WERI-Rb-1 (cell line): Measurements from ENCODE around the gene RAET1G.
"Not testable (repeated sequence)": the region's sequence is repeated elsewhere in the genome, so short reads cannot be mapped to it uniquely, and the experiment has no call there.

Experiments used
- DNase-seq: peaks from one replicate; pipeline ENCODE4 v3.0.0-alpha.2; 2020
- H3K27ac ChIP-seq: fragments of 250-450 bp; sonication (Bioruptor Pico); 2 replicates; pipeline ENCODE4 v1.5.1; 2020; ENCODE audit warnings: mild to moderate bottlenecking, moderate library complexity
- H3K27me3 ChIP-seq: fragments of 250-450 bp; sonication (Bioruptor Pico); 2 replicates; pipeline ENCODE4 v1.5.1; 2021; ENCODE audit warnings: mild to moderate bottlenecking, low read depth, moderate library complexity; ENCODE audit not compliant: insufficient read depth, severe bottlenecking
- H3K36me3 ChIP-seq: fragments of 250-450 bp; sonication (Bioruptor Pico); 2 replicates; pipeline ENCODE4 v1.5.1; 2020; ENCODE audit warnings: mild to moderate bottlenecking, moderate library complexity
- H3K4me3 ChIP-seq: 2 replicates; pipeline ENCODE4 v1.5.1; 2011; ENCODE audit warnings: low read depth, mild to moderate bottlenecking, control low read depth, low read length
- H3K9me3 ChIP-seq: fragments of 250-450 bp; sonication (Bioruptor Pico); 2 replicates; pipeline ENCODE4 v1.5.1; 2021; ENCODE audit warnings: mild to moderate bottlenecking, moderate library complexity; ENCODE audit not compliant: severe bottlenecking
- TF ChIP-seq, protein P1 (sequence below): IDR thresholded peaks from 2 replicates; pipeline ENCODE4 v1.5.1; 2011; ENCODE audit warnings: low read depth, mild to moderate bottlenecking, control low read depth, inconsistent platforms, low read length

RAET1G gene

DNA sequence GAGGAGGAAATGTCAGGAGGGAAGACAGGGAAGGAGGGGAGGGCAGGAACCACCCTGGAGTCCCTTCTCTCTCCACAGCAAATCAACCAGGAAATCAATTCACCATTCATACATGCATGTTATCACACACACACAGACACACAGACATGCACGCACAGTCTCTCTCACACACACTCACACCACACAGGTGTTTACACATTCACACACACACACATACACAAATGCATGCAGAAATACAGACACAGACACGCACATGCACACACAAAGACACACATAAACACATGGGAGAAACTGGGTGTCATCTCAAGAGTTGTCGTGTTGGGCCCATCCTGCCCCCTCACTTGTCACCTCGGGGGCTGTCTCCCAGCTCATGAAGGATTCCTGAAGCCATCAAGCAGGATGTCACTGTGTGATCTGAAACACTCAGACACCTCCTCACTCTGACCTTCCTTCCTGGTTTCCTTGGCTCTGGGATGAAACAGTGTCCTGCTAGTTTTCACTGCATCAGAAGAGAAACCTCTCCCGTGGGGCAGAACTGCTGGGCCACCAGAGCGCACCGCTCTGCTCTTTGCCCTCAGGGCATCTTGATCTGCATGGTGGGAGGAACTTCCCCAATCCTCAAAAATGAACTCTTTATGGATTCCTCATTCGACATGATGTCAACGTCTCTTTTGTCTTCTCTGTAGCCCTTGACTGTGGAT is 9.2 kb downstream of the RAET1G start:
- Histone ChIP-seq H3K4me3 (no peak overlapping the region), H3K27ac (no peak overlapping the region), H3K9me3 (peaks cover 4% of the 10 kb centered on the region), H3K27me3 (peaks cover 18% of the 10 kb centered on the region), H3K36me3 (no peaks in the 10 kb centered on the region)
- TF ChIP-seq, protein P1, sequence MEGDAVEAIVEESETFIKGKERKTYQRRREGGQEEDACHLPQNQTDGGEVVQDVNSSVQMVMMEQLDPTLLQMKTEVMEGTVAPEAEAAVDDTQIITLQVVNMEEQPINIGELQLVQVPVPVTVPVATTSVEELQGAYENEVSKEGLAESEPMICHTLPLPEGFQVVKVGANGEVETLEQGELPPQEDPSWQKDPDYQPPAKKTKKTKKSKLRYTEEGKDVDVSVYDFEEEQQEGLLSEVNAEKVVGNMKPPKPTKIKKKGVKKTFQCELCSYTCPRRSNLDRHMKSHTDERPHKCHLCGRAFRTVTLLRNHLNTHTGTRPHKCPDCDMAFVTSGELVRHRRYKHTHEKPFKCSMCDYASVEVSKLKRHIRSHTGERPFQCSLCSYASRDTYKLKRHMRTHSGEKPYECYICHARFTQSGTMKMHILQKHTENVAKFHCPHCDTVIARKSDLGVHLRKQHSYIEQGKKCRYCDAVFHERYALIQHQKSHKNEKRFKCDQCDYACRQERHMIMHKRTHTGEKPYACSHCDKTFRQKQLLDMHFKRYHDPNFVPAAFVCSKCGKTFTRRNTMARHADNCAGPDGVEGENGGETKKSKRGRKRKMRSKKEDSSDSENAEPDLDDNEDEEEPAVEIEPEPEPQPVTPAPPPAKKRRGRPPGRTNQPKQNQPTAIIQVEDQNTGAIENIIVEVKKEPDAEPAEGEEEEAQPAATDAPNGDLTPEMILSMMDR: no peak
- DNase-seq: no peak

DNA sequence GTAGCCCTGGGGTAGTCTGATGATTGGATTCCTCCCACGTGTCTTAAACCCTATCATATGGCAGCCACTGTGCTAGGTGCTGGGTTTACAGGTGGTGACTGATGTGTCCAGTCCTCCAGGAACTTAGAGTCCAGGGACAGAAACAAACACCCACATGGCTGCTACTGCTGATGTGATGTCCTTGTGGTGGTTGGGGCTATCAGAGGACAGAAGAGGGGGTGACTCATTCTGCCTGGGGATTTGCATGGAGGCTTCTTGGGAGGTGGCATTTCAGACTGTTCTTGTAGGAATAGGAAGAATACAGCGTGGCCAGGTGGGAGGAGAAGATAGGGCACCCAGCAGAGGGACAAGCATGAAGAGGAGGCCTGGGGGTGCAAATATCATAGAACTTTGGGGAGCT is 9.8 kb downstream of the RAET1G start:
- no peak overlapping the region for H3K4me3 ChIP-seq
- TF ChIP-seq, protein P1: no peak
- no peak for DNase-seq

DNA sequence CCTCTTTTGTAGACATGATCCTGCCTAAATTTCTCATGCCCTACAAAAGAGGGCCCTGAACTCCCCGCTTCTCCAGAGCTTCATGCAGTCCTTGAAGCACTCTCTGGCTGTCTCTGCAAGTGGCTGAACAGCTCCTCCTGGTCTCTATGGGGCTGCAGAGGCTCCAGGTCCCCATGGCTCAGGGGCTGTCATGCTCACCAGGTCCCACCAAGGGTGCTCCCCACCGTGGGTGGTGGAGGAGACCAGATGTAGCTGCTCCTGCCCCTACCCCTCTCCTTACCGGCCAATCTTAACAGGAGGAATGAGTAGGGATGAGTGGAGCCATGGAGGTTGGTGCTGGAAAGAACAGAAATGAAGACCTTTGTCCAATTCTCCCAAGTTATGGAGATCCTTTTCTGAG is 10.2 kb downstream of the RAET1G start:
- H3K9me3 ChIP-seq: peaks cover 14% of the 10 kb centered on the region
- not testable (repeated sequence) for DNase-seq, H3K36me3 ChIP-seq, H3K4me3 ChIP-seq, H3K27ac ChIP-seq
- H3K27me3 ChIP-seq: peaks cover 15% of the 10 kb centered on the region

More for the DNA sequence above, 9.8 kb downstream of the RAET1G start:
- H3K9me3 ChIP-seq: peaks cover 10% of the 10 kb centered on the region
- H3K36me3 ChIP-seq: no peaks in the 10 kb centered on the region
- H3K27ac ChIP-seq: no peak overlapping the region
- H3K27me3 ChIP-seq: peaks cover 17% of the 10 kb centered on the region

DNA sequence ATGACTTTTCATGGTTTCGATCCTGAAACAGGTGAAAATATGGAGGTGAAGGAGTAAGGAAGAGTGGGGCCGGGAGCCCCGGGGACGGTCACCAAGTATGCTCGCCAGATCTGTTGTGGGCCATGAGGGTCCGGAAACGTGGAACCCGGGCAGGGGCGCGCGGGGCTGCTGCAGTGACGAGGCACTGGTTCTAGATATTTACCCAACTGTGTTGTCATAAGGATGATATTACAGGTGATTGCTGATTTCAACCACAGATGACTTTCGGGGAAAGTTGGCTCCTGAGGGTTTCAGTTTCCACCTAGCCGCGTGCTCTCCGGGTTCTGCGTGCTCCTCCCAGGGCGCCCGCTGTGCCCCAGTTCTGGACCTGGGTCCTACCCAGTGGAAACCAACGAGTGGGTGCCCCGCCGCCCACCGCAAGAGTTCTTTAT is 12.2 kb downstream of the RAET1G start:
- Histone ChIP-seq H3K36me3 (no peaks in the 10 kb centered on the region), H3K27ac (no peak overlapping the region), H3K4me3 (no peak overlapping the region), H3K27me3 (peaks cover 15% of the 10 kb centered on the region), H3K9me3 (peaks cover 15% of the 10 kb centered on the region)
- DNase-seq: no peak
- TF ChIP-seq, protein P1: no peak

DNA sequence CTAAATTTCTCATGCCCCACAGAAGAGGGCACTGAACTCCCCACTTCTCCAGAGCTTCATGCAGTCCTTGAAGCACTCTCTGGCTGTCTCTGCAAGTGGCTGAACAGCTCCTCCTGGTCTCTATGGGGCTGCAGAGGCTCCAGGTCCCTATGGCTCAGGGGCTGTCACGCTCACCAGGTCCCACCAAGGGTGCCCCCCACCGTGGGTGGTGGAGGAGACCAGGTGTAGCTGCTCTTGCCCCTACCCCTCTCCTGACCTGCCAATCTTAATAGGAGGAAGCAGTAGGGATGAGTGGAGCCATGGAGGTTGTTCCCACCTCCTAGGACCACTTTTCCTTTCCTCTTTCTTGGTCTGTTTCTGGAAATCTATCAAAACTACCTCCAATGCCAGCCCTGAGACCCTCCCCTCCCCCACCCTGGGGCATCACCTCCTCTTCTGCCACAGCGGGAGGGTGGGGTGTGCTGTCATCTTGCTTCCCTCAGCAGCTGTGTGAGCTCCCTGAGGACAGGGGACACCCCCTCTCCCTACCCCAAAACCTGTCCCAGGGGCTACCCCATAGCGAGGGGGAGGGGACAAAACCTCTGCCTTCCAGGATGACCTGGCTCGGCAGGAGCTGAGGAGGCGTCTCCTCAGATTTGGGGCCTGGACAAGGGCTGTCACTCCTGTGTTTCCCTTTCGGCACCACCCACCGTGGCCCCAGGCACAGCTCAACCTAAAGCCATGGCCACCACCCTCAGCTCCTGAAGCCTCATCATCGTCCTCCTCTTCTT is 13.0 kb downstream of the RAET1G start:
- no peak for DNase-seq
- H3K36me3 ChIP-seq: no peaks in the 10 kb centered on the region
- H3K4me3 ChIP-seq: no peak overlapping the region
- peaks cover 15% of the 10 kb centered on the region for H3K9me3 ChIP-seq
- no peak overlapping the region for H3K27ac ChIP-seq
- TF ChIP-seq, protein P1: no peak
- peaks cover 15% of the 10 kb centered on the region for H3K27me3 ChIP-seq

DNA sequence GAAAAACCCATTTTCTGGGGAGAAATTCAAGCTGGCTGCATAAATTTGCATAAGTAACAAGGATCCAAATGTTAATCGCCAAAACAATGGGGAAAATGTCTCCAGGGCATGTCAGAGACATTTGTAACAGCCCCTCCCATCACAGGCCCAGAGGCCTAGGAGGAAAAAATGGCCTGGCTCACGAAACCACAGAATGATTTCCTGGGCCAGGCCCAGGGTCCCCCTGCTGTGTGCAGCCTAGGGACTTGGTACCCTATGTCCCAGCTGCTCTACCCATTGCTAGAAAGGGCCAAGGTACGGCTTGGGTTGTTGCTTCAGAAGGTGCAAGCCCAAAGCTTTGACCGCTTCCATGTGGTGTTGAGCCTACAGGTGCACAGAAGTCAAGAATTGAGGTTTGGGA is 14.4 kb downstream of the RAET1G start:
- H3K27ac ChIP-seq, H3K36me3 ChIP-seq, H3K4me3 ChIP-seq, DNase-seq: not testable (repeated sequence)
- Histone ChIP-seq H3K27me3 (peaks cover 15% of the 10 kb centered on the region), H3K9me3 (peaks cover 15% of the 10 kb centered on the region)
